ENCODE measurements around the gene ANLN. TPM values are rescaled to one million over a fixed set of nuclear protein-coding genes. Genes with fewer than 3 reads are reported as not detected.

The ANLN gene
- total and polyA plus RNA-seq, 9 of the 15 experiments (the other 6 are each of a cell fraction or from before 2014, with no cell fraction given) = 18.1 to 66.2 (median 38.7) TPM

DNA sequence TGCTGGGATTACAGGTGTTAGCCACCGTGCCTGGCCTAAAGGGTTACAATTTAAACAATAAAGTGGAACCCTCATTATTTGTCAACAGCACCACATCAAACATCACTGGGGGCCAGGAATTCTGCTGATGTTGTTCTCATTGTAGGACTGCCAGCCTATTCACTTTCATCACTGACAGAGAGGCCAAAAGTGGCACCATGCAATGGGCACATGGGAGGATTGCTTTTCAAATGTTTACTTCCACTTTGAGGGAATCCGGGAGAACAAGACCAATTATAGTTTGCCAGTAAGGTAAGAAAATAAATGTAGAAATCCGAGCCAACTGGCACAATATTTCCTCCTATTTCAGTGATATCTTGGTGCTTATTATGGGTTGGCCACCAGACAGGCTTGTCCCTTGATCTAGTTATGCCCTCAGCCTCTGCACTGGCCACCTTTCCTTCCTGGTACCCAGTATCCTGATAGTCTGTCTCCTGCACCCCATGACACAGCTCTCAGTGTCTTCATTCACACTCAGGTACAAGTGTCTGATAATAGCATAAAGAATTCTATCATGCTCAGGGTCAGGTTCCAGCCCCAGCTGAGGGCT lies 82.6 kb downstream of the ANLN start (continued):
- TF ChIP-seq ZNF318 (IDR thresholded peaks at IDR 0.05; ENCODE audit: borderline replicate concordance in 1 of 2, low read depth in 1 of 2) (no peak), ZC3H4 (CRISPR knock-in tag; IDR thresholded peaks at IDR 0.05; ENCODE audit: borderline replicate concordance) (no peak), FOXK2 (conservative IDR thresholded peaks at IDR 0.05 in 1 of 2, IDR thresholded peaks at IDR 0.05 in 1 of 2; ENCODE audit: low read depth in 2 of 2) (no peak), ZHX1 (conservative IDR thresholded peaks at IDR 0.05; ENCODE audit: low read length) (no peak)
- TF ChIP-seq, protein P1, sequence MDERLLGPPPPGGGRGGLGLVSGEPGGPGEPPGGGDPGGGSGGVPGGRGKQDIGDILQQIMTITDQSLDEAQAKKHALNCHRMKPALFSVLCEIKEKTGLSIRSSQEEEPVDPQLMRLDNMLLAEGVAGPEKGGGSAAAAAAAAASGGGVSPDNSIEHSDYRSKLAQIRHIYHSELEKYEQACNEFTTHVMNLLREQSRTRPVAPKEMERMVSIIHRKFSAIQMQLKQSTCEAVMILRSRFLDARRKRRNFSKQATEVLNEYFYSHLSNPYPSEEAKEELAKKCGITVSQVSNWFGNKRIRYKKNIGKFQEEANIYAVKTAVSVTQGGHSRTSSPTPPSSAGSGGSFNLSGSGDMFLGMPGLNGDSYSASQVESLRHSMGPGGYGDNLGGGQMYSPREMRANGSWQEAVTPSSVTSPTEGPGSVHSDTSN (CRISPR knock-in tag; IDR thresholded peaks at IDR 0.05; ENCODE audit: low read depth) = no peak
- TF ChIP-seq, protein P1 (tag; conservative IDR thresholded peaks at IDR 0.05; ENCODE audit: low read depth) = no peak
- TF ChIP-seq, protein P2, sequence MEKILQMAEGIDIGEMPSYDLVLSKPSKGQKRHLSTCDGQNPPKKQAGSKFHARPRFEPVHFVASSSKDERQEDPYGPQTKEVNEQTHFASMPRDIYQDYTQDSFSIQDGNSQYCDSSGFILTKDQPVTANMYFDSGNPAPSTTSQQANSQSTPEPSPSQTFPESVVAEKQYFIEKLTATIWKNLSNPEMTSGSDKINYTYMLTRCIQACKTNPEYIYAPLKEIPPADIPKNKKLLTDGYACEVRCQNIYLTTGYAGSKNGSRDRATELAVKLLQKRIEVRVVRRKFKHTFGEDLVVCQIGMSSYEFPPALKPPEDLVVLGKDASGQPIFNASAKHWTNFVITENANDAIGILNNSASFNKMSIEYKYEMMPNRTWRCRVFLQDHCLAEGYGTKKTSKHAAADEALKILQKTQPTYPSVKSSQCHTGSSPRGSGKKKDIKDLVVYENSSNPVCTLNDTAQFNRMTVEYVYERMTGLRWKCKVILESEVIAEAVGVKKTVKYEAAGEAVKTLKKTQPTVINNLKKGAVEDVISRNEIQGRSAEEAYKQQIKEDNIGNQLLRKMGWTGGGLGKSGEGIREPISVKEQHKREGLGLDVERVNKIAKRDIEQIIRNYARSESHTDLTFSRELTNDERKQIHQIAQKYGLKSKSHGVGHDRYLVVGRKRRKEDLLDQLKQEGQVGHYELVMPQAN (IDR thresholded peaks at IDR 0.05; ENCODE audit: borderline replicate concordance) = no peak
